ENCODE measurements around the gene KLK4.

DNA sequence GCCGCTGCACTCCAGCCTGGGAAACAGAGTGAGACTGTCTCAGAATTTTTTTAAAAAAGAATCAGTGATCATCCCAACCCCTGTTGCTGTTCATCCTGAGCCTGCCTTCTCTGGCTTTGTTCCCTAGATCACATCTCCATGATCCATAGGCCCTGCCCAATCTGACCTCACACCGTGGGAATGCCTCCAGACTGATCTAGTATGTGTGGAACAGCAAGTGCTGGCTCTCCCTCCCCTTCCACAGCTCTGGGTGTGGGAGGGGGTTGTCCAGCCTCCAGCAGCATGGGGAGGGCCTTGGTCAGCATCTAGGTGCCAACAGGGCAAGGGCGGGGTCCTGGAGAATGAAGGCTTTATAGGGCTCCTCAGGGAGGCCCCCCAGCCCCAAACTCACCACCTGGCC is 38.1 kb downstream of the KLK4 start, which contains the start of gene KLK2:
- TF ChIP-seq ZNF671 (CRISPR knock-in tag; IDR thresholded peaks at IDR 0.05), result no peak
- no peak for TF ChIP-seq CBFB (CRISPR knock-in tag; IDR thresholded peaks at IDR 0.05; ENCODE audit: low read depth)
- TF ChIP-seq CTCF (IDR thresholded peaks at IDR 0.05), result no peak
- TF ChIP-seq GABPB1 (CRISPR knock-in tag; IDR thresholded peaks at IDR 0.05), result no peak

Data from WTC11 (cell line).